HepG2 (cell line): ENCODE results near the gene KATNAL1. TPM values are rescaled to one million over a fixed set of nuclear protein-coding genes. Genes with fewer than 3 reads are reported as not detected.

Experiments used
- ARID2 ChIP-seq: sonication (generic); formaldehyde crosslinking; IDR thresholded peaks from 2 replicates; pipeline ENCODE4 v1.8.1; 2022; ENCODE audit warnings: mild to moderate bottlenecking, missing genetic modification reagents, borderline replicate concordance
- ETV6 ChIP-seq: sonication (generic); formaldehyde crosslinking; conservative IDR thresholded peaks from 2 replicates; pipeline ENCODE4 v1.4.0; 2020; ENCODE audit warnings: missing genetic modification reagents
- HMG20B ChIP-seq: conservative IDR thresholded peaks from 2 replicates; pipeline ENCODE4 v1.6.1; 2016; ENCODE audit warnings: missing genetic modification reagents, missing compliant biosample characterization
- MAZ ChIP-seq, 2 experiments: sonication (generic) in 1 of 2; formaldehyde crosslinking in 1 of 2; IDR thresholded peaks; 2 replicates each; pipeline versions ENCODE4 v1.5.0 to v1.6.1; 2012 to 2020; ENCODE audit warnings: low read depth in 2 of 2, mild to moderate bottlenecking in 2 of 2, borderline replicate concordance in 1 of 2, improper control_type of control experiment in 1 of 2, low read length in 1 of 2, missing genetic modification reagents in 1 of 2, moderate library complexity in 1 of 2
- RAD21 ChIP-seq: fragments of 450-650 bp; formaldehyde crosslinking; IDR thresholded peaks from 2 replicates; pipeline ENCODE4 v1.5.0; 2020; ENCODE audit warnings: mild to moderate bottlenecking
- ZNF556 ChIP-seq: sonication (generic); formaldehyde crosslinking; IDR thresholded peaks from 2 replicates; pipeline ENCODE4 v1.4.0; 2020; ENCODE audit warnings: mild to moderate bottlenecking, missing genetic modification reagents, borderline replicate concordance
- polyA plus RNA-seq, 8 experiments: library from polyadenylated mRNA; depleted of rRNA in 3 of 8; stranded (reverse) in 7 of 8; unstranded in 1 of 8; fragments of >200 nt; fragmentation: Illumina TruSeq in 4 of 8; extraction: Trizol in 4 of 8; gene quantifications; 2 replicates each; pipeline versions ENCODE4 v1.2.1 to v1.2.3, GENCODE V29; 2011 to 2016; ENCODE audit warnings: low read depth in 4 of 8, missing spikeins in 1 of 8, mixed read lengths in 1 of 8; ENCODE audit not compliant: insufficient read depth in 1 of 8
- total RNA-seq, 5 experiments: library from RNA; depleted of rRNA; stranded (reverse); fragments of >200 nt; fragmentation: Illumina TruSeq; extraction: Trizol; gene quantifications; 2 replicates each; pipeline ENCODE4 v1.2.3, GENCODE V29; 2016; ENCODE audit warnings: low read depth in 1 of 5
- TF ChIP-seq, protein P1 (sequence below), 2 experiments: sonication (generic) in 1 of 2; formaldehyde crosslinking in 1 of 2; IDR thresholded peaks; 2 replicates each; pipeline versions ENCODE4 v1.4.0 to v1.6.1; 2018 to 2020; ENCODE audit warnings: missing genetic modification reagents in 2 of 2, borderline replicate concordance in 1 of 2, low read depth in 1 of 2, mild to moderate bottlenecking in 1 of 2, missing biosample characterization in 1 of 2
- TF ChIP-seq, protein P2 (sequence below): sonication (generic); formaldehyde crosslinking; IDR thresholded peaks from one replicate; pipeline ENCODE4 v1.5.1; 2020; ENCODE audit warnings: mild to moderate bottlenecking, missing genetic modification reagents; ENCODE audit errors: not compliant biosample characterization
- TF ChIP-seq, protein P3 (sequence below): sonication (generic); formaldehyde crosslinking; IDR thresholded peaks from 2 replicates; pipeline ENCODE4 v1.5.0; 2020; ENCODE audit warnings: mild to moderate bottlenecking, missing genetic modification reagents, moderate library complexity
- TF ChIP-seq, protein P4 (sequence below): sonication (generic); formaldehyde crosslinking; IDR thresholded peaks from 2 replicates; pipeline ENCODE4 v1.4.0; 2020; ENCODE audit warnings: missing genetic modification reagents
- TF ChIP-seq, protein P5 (sequence below): sonication (generic); formaldehyde crosslinking; IDR thresholded peaks from 2 replicates; pipeline ENCODE4 v1.5.1; 2020; ENCODE audit warnings: mild to moderate bottlenecking, missing genetic modification reagents

Gene KATNAL1
- total and polyA plus RNA-seq, 2 of the 13 experiments (the other 11 are each of a cell fraction or from before 2014, with no cell fraction given), result 3.2 to 11.8 TPM

DNA sequence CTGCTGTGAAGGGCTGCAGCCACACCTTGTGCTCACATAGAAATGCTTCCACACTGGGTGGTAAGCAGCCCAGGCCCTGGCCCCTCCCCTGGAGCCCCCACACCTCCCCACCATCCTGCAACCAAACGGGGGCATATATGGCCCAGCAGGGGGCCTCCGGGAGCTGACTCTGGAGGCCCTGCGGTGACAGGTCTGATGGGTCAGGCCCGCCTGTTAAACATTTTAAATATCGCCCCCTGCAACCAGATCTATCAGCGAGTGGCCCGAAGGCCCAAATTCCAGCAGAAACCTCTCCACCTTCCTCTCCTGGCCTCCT, 48.0 kb upstream of the KATNAL1 start (continued):
- no peak for TF ChIP-seq ZNF556
- no peak for TF ChIP-seq ARID2 (CRISPR knock-in tag)
- TF ChIP-seq, protein P1, sequence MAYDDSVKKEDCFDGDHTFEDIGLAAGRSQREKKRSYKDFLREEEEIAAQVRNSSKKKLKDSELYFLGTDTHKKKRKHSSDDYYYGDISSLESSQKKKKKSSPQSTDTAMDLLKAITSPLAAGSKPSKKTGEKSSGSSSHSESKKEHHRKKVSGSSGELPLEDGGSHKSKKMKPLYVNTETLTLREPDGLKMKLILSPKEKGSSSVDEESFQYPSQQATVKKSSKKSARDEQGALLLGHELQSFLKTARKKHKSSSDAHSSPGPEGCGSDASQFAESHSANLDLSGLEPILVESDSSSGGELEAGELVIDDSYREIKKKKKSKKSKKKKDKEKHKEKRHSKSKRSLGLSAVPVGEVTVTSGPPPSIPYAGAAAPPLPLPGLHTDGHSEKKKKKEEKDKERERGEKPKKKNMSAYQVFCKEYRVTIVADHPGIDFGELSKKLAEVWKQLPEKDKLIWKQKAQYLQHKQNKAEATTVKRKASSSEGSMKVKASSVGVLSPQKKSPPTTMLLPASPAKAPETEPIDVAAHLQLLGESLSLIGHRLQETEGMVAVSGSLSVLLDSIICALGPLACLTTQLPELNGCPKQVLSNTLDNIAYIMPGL (CRISPR knock-in tag; IDR thresholded peaks at IDR 0.05; ENCODE audit: borderline replicate concordance in 1 of 2, low read depth in 1 of 2), result no peak
- TF ChIP-seq, protein P2, sequence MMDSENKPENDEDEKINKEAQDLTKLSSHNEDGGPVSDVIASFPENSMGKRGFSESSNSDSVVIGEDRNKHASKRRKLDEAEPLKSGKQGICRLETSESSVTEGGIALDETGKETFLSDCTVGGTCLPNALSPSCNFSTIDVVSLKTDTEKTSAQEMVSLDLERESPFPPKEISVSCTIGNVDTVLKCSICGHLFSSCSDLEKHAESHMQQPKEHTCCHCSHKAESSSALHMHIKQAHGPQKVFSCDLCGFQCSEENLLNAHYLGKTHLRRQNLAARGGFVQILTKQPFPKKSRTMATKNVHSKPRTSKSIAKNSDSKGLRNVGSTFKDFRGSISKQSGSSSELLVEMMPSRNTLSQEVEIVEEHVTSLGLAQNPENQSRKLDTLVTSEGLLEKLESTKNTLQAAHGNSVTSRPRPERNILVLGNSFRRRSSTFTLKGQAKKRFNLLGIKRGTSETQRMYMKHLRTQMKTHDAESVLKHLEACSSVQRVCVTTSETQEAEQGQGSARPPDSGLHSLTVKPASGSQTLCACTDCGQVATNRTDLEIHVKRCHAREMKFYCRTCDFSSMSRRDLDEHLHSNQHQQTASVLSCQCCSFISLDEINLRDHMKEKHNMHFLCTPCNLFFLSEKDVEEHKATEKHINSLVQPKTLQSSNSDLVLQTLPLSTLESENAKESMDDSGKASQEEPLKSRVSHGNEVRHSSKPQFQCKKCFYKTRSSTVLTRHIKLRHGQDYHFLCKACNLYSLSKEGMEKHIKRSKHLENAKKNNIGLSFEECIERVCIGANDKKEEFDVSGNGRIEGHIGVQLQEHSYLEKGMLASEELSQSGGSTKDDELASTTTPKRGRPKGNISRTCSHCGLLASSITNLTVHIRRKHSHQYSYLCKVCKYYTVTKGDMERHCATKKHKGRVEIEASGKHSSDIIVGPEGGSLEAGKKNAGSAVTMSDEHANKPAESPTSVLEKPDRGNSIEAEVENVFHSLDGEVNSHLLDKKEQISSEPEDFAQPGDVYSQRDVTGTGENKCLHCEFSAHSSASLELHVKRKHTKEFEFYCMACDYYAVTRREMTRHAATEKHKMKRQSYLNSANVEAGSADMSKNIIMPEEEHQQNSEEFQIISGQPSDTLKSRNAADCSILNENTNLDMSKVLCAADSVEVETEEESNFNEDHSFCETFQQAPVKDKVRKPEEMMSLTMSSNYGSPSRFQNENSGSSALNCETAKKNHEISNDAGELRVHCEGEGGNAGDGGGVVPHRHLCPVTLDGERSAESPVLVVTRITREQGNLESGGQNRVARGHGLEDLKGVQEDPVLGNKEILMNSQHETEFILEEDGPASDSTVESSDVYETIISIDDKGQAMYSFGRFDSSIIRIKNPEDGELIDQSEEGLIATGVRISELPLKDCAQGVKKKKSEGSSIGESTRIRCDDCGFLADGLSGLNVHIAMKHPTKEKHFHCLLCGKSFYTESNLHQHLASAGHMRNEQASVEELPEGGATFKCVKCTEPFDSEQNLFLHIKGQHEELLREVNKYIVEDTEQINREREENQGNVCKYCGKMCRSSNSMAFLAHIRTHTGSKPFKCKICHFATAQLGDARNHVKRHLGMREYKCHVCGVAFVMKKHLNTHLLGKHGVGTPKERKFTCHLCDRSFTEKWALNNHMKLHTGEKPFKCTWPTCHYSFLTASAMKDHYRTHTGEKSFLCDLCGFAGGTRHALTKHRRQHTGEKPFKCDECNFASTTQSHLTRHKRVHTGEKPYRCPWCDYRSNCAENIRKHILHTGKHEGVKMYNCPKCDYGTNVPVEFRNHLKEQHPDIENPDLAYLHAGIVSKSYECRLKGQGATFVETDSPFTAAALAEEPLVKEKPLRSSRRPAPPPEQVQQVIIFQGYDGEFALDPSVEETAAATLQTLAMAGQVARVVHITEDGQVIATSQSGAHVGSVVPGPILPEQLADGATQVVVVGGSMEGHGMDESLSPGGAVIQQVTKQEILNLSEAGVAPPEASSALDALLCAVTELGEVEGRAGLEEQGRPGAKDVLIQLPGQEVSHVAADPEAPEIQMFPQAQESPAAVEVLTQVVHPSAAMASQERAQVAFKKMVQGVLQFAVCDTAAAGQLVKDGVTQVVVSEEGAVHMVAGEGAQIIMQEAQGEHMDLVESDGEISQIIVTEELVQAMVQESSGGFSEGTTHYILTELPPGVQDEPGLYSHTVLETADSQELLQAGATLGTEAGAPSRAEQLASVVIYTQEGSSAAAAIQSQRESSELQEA, result no peak
- TF ChIP-seq, protein P3, sequence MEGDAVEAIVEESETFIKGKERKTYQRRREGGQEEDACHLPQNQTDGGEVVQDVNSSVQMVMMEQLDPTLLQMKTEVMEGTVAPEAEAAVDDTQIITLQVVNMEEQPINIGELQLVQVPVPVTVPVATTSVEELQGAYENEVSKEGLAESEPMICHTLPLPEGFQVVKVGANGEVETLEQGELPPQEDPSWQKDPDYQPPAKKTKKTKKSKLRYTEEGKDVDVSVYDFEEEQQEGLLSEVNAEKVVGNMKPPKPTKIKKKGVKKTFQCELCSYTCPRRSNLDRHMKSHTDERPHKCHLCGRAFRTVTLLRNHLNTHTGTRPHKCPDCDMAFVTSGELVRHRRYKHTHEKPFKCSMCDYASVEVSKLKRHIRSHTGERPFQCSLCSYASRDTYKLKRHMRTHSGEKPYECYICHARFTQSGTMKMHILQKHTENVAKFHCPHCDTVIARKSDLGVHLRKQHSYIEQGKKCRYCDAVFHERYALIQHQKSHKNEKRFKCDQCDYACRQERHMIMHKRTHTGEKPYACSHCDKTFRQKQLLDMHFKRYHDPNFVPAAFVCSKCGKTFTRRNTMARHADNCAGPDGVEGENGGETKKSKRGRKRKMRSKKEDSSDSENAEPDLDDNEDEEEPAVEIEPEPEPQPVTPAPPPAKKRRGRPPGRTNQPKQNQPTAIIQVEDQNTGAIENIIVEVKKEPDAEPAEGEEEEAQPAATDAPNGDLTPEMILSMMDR (CRISPR knock-in tag), result peak; percentile 80
- TF ChIP-seq, protein P4, sequence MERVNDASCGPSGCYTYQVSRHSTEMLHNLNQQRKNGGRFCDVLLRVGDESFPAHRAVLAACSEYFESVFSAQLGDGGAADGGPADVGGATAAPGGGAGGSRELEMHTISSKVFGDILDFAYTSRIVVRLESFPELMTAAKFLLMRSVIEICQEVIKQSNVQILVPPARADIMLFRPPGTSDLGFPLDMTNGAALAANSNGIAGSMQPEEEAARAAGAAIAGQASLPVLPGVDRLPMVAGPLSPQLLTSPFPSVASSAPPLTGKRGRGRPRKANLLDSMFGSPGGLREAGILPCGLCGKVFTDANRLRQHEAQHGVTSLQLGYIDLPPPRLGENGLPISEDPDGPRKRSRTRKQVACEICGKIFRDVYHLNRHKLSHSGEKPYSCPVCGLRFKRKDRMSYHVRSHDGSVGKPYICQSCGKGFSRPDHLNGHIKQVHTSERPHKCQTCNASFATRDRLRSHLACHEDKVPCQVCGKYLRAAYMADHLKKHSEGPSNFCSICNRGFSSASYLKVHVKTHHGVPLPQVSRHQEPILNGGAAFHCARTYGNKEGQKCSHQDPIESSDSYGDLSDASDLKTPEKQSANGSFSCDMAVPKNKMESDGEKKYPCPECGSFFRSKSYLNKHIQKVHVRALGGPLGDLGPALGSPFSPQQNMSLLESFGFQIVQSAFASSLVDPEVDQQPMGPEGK (CRISPR knock-in tag), result peak; percentile 94
- TF ChIP-seq ETV6 (CRISPR knock-in tag), result no peak
- TF ChIP-seq MAZ (IDR thresholded peaks at IDR 0.05; ENCODE audit: borderline replicate concordance, low read depth, low read length), result no peak
- TF ChIP-seq MAZ (CRISPR knock-in tag; IDR thresholded peaks at IDR 0.05; ENCODE audit: low read depth), result peak; percentile 52; the same call in 1 of the 2 replicates
- TF ChIP-seq RAD21, result peak; percentile 60
- no peak for TF ChIP-seq HMG20B (CRISPR knock-in tag)
- TF ChIP-seq, protein P5, sequence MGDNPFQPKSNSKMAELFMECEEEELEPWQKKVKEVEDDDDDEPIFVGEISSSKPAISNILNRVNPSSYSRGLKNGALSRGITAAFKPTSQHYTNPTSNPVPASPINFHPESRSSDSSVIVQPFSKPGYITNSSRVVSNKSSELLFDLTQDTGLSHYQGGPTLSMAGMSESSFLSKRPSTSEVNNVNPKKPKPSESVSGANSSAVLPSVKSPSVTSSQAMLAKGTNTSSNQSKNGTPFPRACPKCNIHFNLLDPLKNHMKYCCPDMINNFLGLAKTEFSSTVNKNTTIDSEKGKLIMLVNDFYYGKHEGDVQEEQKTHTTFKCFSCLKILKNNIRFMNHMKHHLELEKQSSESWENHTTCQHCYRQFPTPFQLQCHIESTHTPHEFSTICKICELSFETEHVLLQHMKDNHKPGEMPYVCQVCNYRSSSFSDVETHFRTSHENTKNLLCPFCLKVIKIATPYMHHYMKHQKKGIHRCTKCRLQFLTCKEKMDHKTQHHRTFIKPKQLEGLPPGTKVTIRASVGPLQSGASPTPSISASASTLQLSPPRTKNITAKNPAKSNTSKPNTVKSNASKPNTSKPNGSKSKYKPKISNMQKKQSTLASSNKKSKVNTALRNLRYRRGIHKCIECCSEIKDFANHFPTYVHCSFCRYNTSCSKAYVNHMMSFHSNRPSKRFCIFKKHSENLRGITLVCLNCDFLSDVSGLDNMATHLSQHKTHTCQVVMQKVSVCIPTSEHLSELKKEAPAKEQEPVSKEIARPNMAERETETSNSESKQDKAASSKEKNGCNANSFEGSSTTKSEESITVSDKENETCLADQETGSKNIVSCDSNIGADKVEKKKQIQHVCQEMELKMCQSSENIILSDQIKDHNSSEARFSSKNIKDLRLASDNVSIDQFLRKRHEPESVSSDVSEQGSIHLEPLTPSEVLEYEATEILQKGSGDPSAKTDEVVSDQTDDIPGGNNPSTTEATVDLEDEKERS, result no peak
